Ishikawa (cell line): Measurements from ENCODE around the gene ALG14.

Experiments
- CEBPB ChIP-seq: IDR thresholded peaks from 2 replicates; pipeline ENCODE4 v1.6.1; 2012
- CREB1 ChIP-seq: IDR thresholded peaks from 2 replicates; pipeline ENCODE4 v1.6.1; 2012; ENCODE audit warnings: low read depth
- EGR1 ChIP-seq: IDR thresholded peaks from 2 replicates; pipeline ENCODE4 v1.6.1; 2012
- EP300 ChIP-seq: IDR thresholded peaks from 2 replicates; pipeline ENCODE4 v1.6.1; 2012; ENCODE audit warnings: borderline replicate concordance
- FOXM1 ChIP-seq: IDR thresholded peaks from 2 replicates; pipeline ENCODE4 v1.6.1; 2012; ENCODE audit warnings: low read depth, borderline replicate concordance
- NFIC ChIP-seq: IDR thresholded peaks from 2 replicates; pipeline ENCODE4 v1.6.1; 2012
- RAD21 ChIP-seq: IDR thresholded peaks from 2 replicates; pipeline ENCODE4 v1.6.1; 2012; ENCODE audit warnings: low read depth
- TAF1 ChIP-seq: IDR thresholded peaks from 2 replicates; pipeline ENCODE4 v1.6.1; 2012; ENCODE audit warnings: low read depth, mild to moderate bottlenecking
- TCF12 ChIP-seq: IDR thresholded peaks from 2 replicates; pipeline ENCODE4 v1.6.1; 2012; ENCODE audit warnings: low read depth
- YY1 ChIP-seq: IDR thresholded peaks from 2 replicates; pipeline ENCODE4 v1.6.1; 2012; ENCODE audit warnings: low read depth
- TF ChIP-seq, protein P1 (sequence below): IDR thresholded peaks from 2 replicates; pipeline ENCODE4 v1.6.1; 2012
- TF ChIP-seq, protein P2 (sequence below): IDR thresholded peaks from 2 replicates; pipeline ENCODE4 v1.6.1; 2012; ENCODE audit warnings: low read depth, mild to moderate bottlenecking

DNA sequence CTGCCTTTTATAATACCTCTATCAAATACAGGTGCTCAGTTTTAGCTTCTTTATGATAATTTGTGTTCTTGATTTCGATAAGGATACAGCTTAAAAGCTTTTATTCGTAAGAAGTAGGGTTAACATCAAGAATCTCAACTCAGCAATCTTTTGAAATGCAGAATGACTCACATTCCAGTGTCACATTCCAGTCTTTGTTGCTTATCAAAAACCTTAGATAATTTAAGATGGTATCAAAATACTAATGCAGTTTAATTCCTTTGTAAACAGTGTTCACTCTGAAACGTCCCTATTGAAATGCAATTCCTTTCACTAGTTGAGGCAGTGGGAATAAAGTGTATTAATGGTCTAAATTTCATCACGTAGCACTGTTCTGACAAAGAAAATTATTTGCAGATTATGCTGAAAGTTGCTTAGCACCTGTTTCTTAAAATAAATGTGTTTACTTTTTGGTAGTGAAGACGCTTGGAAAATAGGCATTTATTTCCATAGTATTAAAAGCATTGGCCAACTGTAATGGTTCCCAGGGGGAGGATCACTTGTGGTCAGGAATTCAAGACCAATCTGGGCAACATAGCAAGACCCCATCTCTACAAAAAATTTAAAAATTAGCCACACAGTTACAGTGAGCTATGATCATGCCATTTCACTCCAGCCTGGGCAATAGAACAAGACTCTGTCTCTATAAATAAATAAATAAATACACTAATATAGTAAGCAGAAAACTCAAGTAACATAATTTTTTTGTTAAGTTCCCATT is 135.7 kb downstream of the ALG14 start:
- no peak for TF ChIP-seq RAD21
- TF ChIP-seq, protein P1, sequence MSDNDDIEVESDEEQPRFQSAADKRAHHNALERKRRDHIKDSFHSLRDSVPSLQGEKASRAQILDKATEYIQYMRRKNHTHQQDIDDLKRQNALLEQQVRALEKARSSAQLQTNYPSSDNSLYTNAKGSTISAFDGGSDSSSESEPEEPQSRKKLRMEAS: no peak
- no peak for TF ChIP-seq FOXM1
- TF ChIP-seq, protein P2, sequence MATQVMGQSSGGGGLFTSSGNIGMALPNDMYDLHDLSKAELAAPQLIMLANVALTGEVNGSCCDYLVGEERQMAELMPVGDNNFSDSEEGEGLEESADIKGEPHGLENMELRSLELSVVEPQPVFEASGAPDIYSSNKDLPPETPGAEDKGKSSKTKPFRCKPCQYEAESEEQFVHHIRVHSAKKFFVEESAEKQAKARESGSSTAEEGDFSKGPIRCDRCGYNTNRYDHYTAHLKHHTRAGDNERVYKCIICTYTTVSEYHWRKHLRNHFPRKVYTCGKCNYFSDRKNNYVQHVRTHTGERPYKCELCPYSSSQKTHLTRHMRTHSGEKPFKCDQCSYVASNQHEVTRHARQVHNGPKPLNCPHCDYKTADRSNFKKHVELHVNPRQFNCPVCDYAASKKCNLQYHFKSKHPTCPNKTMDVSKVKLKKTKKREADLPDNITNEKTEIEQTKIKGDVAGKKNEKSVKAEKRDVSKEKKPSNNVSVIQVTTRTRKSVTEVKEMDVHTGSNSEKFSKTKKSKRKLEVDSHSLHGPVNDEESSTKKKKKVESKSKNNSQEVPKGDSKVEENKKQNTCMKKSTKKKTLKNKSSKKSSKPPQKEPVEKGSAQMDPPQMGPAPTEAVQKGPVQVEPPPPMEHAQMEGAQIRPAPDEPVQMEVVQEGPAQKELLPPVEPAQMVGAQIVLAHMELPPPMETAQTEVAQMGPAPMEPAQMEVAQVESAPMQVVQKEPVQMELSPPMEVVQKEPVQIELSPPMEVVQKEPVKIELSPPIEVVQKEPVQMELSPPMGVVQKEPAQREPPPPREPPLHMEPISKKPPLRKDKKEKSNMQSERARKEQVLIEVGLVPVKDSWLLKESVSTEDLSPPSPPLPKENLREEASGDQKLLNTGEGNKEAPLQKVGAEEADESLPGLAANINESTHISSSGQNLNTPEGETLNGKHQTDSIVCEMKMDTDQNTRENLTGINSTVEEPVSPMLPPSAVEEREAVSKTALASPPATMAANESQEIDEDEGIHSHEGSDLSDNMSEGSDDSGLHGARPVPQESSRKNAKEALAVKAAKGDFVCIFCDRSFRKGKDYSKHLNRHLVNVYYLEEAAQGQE: no peak
- TF ChIP-seq EP300: no peak
- no peak for TF ChIP-seq TAF1
- no peak for TF ChIP-seq CREB1
- TF ChIP-seq YY1: no peak
- TF ChIP-seq NFIC: no peak
- TF ChIP-seq CEBPB: no peak
- no peak for TF ChIP-seq EGR1
- TF ChIP-seq TCF12: no peak
